ENCODE results near the gene FREM1.

- TF ChIP-seq, protein P1, sequence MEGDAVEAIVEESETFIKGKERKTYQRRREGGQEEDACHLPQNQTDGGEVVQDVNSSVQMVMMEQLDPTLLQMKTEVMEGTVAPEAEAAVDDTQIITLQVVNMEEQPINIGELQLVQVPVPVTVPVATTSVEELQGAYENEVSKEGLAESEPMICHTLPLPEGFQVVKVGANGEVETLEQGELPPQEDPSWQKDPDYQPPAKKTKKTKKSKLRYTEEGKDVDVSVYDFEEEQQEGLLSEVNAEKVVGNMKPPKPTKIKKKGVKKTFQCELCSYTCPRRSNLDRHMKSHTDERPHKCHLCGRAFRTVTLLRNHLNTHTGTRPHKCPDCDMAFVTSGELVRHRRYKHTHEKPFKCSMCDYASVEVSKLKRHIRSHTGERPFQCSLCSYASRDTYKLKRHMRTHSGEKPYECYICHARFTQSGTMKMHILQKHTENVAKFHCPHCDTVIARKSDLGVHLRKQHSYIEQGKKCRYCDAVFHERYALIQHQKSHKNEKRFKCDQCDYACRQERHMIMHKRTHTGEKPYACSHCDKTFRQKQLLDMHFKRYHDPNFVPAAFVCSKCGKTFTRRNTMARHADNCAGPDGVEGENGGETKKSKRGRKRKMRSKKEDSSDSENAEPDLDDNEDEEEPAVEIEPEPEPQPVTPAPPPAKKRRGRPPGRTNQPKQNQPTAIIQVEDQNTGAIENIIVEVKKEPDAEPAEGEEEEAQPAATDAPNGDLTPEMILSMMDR (IDR thresholded peaks at IDR 0.05; ENCODE audit: insufficient read depth, low read length, poor library complexity, severe bottlenecking), result no peak
- no peak for TF ChIP-seq EZH2phosphoT487 (conservative IDR thresholded peaks at IDR 0.05; ENCODE audit: low read length)
These were observed 139.6 kb downstream of the FREM1 start for GRCh38 chr9:14770592-14770991.

Measured in SU-DHL-6 (cell line).